HG03457 (cell line): ENCODE results near the gene DEDD2.

ENCODE experiments used
- ATAC-seq: cut with Tn5 transposase; IDR thresholded peaks from one replicate; pipeline ENCODE4 v1.9.1; 2021; ENCODE audit warnings: moderate number of reproducible peaks; ENCODE audit not compliant: unreplicated experiment

The DEDD2 gene

DNA sequence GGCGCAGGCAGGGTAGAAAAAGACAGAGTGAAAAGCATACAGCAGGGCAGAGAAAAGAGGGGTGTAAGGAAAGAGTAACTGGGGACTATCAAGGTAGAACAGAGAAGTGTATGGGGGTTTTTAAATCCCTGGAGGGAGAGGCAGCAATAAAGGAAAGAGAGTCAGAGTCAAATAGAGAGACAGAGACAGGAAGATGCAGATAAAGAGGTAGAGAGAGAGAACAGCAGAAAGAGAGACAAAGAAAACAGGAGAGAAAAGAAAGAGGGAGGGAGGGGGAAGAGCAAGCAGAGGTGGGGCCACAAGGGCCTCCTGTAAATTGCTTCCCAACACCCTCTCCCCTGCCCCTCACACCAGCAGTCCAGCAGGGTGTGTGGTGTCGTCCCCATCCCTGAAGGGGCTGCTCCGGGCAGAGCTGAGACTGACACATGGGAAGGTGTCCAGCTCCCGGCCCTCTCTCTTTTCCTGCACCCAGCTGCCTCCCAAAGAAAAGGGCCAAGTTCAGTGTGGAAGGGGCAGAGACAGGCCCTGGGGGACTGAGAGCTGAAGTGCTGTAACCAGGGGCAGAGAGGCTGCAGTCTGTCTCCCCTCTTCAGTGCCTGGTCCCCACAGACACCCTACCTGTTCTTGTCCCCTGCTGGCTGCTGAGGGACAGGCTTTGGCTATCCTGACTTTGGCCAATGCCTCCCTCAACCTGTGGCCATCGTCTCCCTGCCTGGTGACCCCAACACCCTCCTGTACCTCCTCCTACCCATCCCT is 67.9 kb downstream of the DEDD2 start:
- ATAC-seq, result no peak
